Epithelial cell of esophagus (primary cell): ENCODE results near the gene HES1.

ENCODE experiments used
- DNase-seq: peaks from one replicate; pipeline ENCODE4 v3.0.0; 2010; ENCODE audit warnings: low read depth
- H3K4me3 ChIP-seq: 2 replicates; pipeline ENCODE4 v1.5.1; 2011; ENCODE audit warnings: mild to moderate bottlenecking, low read length, control low read depth
- TF ChIP-seq, protein P1 (sequence below): IDR thresholded peaks from 2 replicates; pipeline ENCODE4 v1.5.1; 2011; ENCODE audit warnings: low read depth, mild to moderate bottlenecking, low read length, control low read depth, inconsistent platforms; ENCODE audit not compliant: insufficient read depth; ENCODE audit errors: missing control alignments

Gene HES1

DNA sequence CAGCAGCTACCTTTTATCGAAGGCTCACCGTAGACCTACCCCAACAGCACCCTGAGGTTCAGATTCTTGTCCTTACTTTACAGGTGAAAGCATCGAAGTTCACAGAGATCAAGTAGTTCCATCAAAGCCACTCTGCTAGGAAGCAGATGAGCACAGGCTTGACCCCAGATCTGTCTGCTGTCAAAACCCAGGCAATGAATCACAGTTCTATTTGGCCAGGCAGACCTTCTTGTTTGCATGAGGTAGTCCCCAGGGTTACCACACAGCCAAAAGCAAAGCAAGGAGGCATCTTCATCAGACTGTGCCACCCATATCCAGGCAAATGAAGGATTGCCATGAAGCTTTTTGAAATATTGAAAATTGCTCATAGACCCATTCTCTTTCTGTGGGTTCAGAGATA is 33.0 kb downstream of the HES1 start:
- H3K4me3 ChIP-seq = no peak overlapping the region
- DNase-seq = peak; percentile 36
- TF ChIP-seq, protein P1, sequence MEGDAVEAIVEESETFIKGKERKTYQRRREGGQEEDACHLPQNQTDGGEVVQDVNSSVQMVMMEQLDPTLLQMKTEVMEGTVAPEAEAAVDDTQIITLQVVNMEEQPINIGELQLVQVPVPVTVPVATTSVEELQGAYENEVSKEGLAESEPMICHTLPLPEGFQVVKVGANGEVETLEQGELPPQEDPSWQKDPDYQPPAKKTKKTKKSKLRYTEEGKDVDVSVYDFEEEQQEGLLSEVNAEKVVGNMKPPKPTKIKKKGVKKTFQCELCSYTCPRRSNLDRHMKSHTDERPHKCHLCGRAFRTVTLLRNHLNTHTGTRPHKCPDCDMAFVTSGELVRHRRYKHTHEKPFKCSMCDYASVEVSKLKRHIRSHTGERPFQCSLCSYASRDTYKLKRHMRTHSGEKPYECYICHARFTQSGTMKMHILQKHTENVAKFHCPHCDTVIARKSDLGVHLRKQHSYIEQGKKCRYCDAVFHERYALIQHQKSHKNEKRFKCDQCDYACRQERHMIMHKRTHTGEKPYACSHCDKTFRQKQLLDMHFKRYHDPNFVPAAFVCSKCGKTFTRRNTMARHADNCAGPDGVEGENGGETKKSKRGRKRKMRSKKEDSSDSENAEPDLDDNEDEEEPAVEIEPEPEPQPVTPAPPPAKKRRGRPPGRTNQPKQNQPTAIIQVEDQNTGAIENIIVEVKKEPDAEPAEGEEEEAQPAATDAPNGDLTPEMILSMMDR = no peak

DNA sequence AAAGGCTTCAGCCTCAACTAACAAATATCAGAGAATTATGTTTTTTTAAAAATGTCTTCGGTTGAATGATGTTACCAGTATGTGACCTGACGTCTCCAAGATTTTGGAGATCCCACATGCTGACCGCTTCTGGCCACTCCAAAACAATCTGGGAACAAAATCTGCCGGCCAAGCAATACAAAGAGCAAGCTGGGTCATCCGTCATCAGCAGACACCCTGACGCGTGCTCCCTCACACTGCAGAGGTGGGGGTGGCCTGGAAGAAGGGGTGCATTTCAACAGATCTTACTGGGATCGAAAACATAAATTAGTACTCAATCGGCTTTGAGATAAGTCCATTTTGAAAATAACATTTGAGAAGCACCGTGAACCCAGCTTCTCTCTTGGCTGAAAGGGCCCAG is 33.6 kb downstream of the HES1 start:
- no peak overlapping the region for H3K4me3 ChIP-seq
- TF ChIP-seq, protein P1 = no peak
- no peak for DNase-seq

DNA sequence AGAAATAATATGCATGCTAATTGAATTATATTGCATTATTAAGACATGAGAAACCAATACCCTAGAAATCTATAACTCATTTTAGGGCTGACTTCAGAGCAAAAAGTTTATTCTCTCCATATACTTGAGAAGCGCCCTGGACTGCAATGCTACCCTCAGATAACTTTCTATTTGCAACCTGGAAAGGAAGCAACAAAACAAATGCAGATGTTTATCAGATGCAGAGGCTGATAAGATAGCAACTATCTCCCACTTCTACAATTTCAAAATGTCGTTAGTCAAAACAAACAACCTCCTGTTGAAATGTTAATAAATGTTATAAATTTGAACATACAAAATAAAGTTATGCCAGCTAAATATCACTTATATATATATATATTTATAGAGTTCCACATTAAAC is 34.8 kb downstream of the HES1 start:
- DNase-seq = no peak
- TF ChIP-seq, protein P1 = no peak
- H3K4me3 ChIP-seq = no peak overlapping the region

DNA sequence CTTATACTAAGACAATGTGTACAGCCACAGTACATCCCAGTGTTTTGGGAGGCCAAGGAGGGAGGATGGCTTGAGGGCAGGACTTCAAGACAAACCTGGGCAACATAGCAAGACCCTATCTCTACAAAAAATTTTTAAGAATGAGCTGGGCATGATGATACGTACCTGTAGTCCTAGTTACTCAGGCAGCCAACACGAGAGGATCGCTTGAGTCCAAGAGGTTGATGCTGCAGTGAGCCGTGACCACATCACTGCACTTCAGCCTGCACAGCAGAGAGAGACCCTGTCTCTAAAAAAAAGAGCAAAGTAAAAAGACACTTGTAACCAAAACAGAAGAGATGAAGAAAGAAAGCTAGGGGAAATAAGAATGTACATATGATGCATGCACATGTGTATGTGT is 38.5 kb downstream of the HES1 start:
- no peak overlapping the region for H3K4me3 ChIP-seq
- TF ChIP-seq, protein P1 = no peak
- no peak for DNase-seq

DNA sequence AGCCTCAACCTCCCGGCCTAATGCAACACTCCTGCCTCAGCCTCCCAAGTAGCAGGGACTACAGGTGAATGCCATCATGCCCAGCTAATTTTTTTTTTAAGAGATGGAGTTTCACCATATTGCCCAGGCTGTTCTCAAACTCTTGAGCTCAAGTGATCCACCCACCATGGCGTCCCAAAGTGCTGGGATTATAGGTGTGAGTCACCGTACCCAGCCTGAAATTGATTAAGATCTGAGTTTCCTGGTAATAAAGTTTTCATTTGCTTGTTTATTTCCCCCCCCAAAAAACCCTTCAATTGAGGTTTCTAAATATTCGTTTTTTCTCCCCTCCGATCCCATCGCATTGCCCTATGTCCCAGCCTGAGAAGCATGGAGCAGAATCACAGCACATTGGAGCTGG is 39.0 kb downstream of the HES1 start:
- TF ChIP-seq, protein P1 = no peak

DNA sequence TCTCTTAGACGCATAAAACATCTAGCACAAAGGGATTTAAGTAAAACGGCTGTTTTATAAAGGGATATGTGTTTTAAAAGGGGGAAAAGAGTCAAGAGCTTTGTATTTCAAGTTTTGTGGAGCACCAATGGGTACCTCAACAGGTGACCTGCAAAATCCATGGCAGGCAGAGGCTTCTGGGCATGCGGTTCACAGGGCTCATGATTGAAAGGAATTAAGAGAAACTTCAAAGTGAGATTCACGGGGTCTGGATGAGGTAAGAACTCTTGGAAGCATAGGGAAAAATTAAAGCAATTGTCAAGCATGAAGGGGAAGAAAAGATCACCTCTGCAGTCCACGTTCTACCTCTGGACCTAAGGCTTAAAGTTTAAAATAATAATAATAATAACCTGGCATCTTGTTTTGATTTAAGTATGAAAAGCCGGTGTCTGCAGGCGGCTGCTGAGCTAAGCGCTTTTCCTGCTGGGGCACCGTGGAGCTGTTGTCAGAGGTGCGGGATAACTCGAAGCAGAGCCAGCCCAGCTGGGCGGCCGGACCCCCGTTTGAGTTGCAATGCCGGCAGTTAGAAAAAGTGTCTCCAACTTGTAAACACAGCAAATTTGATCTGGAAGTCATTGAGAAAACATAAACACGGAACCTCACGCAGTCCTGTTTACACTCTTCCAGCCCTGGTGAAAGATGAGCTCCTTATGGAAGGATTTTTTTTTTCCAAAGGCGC is 40.5 kb downstream of the HES1 start:
- TF ChIP-seq, protein P1 = no peak
- no peak overlapping the region for H3K4me3 ChIP-seq
- no peak for DNase-seq

More for the DNA sequence above, 39.0 kb downstream of the HES1 start:
- no peak for DNase-seq
- H3K4me3 ChIP-seq = no peak overlapping the region

DNA sequence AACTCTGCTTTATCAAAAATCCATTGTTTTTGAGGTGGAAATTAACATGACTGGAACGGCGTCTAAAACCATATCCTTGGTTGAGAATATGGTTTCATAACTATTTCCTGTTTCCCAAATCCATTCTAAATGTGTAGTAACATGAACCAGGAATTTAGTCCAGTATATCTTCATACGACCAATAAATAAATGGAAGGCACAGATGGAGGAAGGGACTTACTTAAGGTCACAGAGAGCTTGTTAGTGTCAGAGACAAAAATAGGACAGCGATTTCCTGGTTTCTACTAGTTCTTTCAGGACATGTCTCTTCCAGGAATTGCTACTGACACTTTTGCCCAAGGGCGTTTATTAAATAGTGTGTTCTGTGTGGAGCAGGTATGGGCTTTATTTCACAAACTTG is 41.2 kb downstream of the HES1 start:
- no peak for DNase-seq
- TF ChIP-seq, protein P1 = no peak
- H3K4me3 ChIP-seq = no peak overlapping the region
